Measurements from ENCODE around the gene EPB41L1.

The EPB41L1 gene

DNA sequence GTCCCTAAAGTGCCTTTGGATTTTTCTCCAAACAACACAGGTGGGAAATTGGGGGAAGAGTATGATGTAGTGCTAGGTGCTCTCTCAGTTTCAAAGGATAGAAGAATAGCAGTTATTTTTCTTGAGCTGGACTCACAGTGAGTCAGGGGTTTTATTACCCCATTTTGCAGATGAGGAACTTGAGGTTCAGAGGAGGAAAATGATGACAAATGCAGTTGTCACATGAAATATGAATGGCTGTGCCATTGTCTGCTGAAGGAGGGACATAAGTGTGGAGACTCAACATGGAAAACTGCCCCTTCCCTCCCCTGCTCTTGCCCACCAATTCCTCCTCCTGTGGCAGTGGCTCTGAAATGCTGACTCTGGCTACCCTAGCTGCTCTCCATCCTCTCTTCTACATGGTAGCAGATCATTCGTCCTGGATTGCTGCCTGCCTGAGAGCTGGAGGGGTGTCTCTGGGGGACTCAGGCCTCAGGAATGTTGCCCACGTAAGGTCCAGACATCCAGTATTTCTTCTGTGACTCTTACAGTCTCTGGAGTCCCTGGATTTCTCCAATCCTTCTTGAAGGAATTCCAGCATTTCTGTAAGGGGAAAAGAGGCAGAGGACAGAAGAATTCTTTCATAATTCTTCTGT, 37.6 kb upstream of the EPB41L1 start:
- POLR2A ChIA-PET (ENCODE audit: low non-redundant PET) = no interaction called here
- CTCF ChIA-PET = interaction anchor here (0.6 to 1.5 kb wide), 4 partner anchors 16 to 163 kb away, joined by 3 to 5 read pairs (median 3); partner anchors contain the start of gene SCAND1

DNA sequence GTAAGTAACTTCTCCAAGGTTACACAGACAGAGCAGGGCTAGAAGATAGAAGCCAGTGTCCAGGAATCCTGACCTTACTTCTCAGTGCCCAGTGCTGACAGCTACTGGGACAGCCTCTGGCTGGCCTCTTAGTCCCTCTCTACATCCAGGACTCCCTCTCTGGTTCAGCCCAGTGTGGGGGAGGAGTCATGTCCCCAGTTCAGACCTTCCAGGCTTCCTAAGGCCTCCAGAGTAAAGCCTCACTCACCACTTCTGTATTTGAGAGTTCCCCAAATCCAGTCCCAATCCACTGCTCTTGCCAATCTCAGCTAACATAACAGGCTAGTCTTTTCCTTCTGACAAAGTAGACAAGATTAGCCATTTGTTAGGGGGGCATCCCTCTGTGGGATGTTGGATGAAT, 36.9 kb upstream of the EPB41L1 start:
- POLR2A ChIA-PET (ENCODE audit: low non-redundant PET) = no interaction called here
- no peak for TF ChIP-seq CTCF (conservative IDR thresholded peaks at IDR 0.05; ENCODE audit: low read depth)
- no peak overlapping the region for H3K27ac ChIP-seq
- CTCF ChIA-PET = interaction anchor here (0.6 to 1.3 kb wide), 4 partner anchors 22 to 164 kb away, joined by 3 to 5 read pairs (median 4); partner anchors contain the start of gene SCAND1
- no peak for DNase-seq (ENCODE audit: low spot score)

More for the DNA sequence above, 37.6 kb upstream of the EPB41L1 start:
- TF ChIP-seq CTCF (conservative IDR thresholded peaks at IDR 0.05; ENCODE audit: low read depth) = no peak
- no peak overlapping the region for H3K27ac ChIP-seq
- DNase-seq (ENCODE audit: low spot score) = peak; percentile 55

- TF ChIP-seq CTCF (conservative IDR thresholded peaks at IDR 0.05; ENCODE audit: low read depth) = no peak
- no peak for DNase-seq (ENCODE audit: low spot score)
- H3K27ac ChIP-seq = no peak overlapping the region
- POLR2A ChIA-PET (ENCODE audit: low non-redundant PET) = interaction anchor here (0.5 kb wide), 1 partner anchor 224 kb away, joined by 3 read pairs; no protein-coding TSS in a partner anchor
- CTCF ChIA-PET = interaction anchor here (0.6 to 1.3 kb wide), 4 partner anchors 9 to 133 kb away, joined by 3 to 5 read pairs (median 4); no protein-coding TSS in a partner anchor
Measured at GRCh38 chr20:36118371-36118770, 36.2 kb upstream of the EPB41L1 start.

DNA sequence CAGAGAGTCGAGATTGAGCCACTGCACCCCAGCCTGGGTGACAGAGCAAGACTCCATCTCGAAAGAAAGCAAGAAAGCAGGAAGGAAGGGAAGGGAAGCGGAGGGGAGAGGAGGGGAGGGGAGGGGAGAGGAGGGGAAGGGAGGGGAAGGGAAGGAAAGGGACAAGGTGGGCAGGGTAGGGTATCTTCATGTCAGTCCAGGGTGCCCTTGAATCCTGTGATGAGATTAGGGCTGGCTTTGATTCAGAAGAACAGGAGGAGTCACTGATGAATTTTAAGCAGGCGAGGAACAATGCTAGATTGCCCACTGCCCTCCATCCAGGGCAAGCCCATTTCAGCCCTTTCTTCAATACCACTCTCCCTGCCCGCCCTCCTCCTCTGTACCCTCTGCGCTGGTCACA, 35.0 kb upstream of the EPB41L1 start:
- ChIA-PET POLR2A (ENCODE audit: low non-redundant PET) (no interaction called here), CTCF (interaction anchor here (0.8 kb wide), 1 partner anchor 8 kb away, joined by 4 read pairs; no protein-coding TSS in a partner anchor)
- no peak for TF ChIP-seq CTCF (conservative IDR thresholded peaks at IDR 0.05; ENCODE audit: low read depth)
- no peak for DNase-seq (ENCODE audit: low spot score)
- H3K27ac ChIP-seq = no peak overlapping the region

DNA sequence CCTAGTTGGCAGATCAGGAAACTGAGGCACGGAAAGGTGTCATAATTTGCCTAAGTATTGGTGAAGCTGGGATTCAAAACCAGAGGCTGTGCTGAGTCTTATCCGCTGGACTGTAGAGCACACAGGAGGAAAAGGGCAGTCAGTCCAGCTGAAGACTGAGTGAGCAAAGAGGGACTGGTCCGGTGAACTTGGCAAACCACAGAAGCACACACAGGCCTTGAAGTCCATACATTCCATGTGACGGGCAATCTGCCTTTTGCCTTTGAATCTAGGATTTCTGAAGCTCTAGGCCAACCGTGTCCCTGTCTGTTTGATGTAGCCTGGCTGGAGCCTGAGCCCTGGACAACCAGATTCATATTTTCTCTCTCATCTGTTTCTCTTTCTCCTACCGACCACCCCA, 34.3 kb upstream of the EPB41L1 start:
- no peak for TF ChIP-seq CTCF (conservative IDR thresholded peaks at IDR 0.05; ENCODE audit: low read depth)
- POLR2A ChIA-PET (ENCODE audit: low non-redundant PET) = no interaction called here

DNA sequence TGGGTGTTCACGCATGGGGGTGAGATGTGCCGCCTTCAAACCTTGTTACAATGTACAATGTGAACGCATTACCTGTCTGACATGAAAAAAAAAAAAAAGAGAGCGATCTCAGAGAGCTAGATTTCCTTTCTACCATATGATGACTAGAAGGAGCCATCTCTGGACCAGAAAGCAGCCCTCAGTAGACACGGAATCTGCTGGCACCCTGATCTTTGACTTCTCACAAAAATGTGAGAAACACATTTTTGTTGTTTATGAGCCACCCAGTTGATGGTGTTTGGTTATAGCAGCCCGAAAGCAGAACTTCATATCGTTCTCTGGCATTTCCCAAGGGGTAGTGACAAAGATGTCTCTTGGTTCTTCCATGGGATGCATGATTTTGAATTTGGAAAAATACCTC, 33.5 kb upstream of the EPB41L1 start:
- no peak for DNase-seq (ENCODE audit: low spot score)
- no peak overlapping the region for H3K27ac ChIP-seq
- no peak for TF ChIP-seq CTCF (conservative IDR thresholded peaks at IDR 0.05; ENCODE audit: low read depth)
- POLR2A ChIA-PET (ENCODE audit: low non-redundant PET) = no interaction called here
- CTCF ChIA-PET = no interaction called here

More for the DNA sequence above, 34.3 kb upstream of the EPB41L1 start:
- CTCF ChIA-PET = interaction anchor here (0.6 kb wide), 1 partner anchor 65 kb away, joined by 4 read pairs; no protein-coding TSS in a partner anchor
- DNase-seq (ENCODE audit: low spot score) = no peak
- H3K27ac ChIP-seq = no peak overlapping the region

Data from RWPE1 (cell line).